HepG2 (cell line): ENCODE data around the gene SP9. TPM values are rescaled to one million over a fixed set of nuclear protein-coding genes. Genes with fewer than 3 reads are reported as not detected.
A peak's percentile ranks its signal among the peaks of the same experiment; 100 is the strongest.

Experiments
- ATAD3A ChIP-seq: sonication (generic); formaldehyde crosslinking; IDR thresholded peaks from 2 replicates; pipeline ENCODE4 v1.4.0; 2020; ENCODE audit warnings: missing genetic modification reagents
- BCL6 ChIP-seq: IDR thresholded peaks from 2 replicates; pipeline ENCODE4 v1.6.1; 2016; ENCODE audit warnings: missing genetic modification reagents, missing compliant biosample characterization
- GATA4 ChIP-seq: sonication (generic); IDR thresholded peaks from 2 replicates; pipeline ENCODE4 v1.6.1; 2016; ENCODE audit warnings: antibody characterized with exemption, low read depth, borderline replicate concordance
- ONECUT2 ChIP-seq: sonication (generic); formaldehyde crosslinking; IDR thresholded peaks from 2 replicates; pipeline ENCODE4 v1.4.0; 2020; ENCODE audit warnings: missing genetic modification reagents
- SMAD9 ChIP-seq: sonication (generic); formaldehyde crosslinking; IDR thresholded peaks from 2 replicates; pipeline ENCODE4 v1.5.1; 2020; ENCODE audit warnings: mild to moderate bottlenecking, missing genetic modification reagents
- TCF12 ChIP-seq, 2 experiments: fragments of 450-650 bp in 1 of 2; sonication (generic) in 1 of 2; formaldehyde crosslinking in 1 of 2; IDR thresholded peaks; 2 replicates each; pipeline versions ENCODE4 v1.6.1 to v1.8.0; 2017 to 2022; ENCODE audit warnings: antibody characterized with exemption in 1 of 2, mild to moderate bottlenecking in 1 of 2, missing genetic modification reagents in 1 of 2, moderate library complexity in 1 of 2
- YEATS4 ChIP-seq: sonication (generic); formaldehyde crosslinking; IDR thresholded peaks from 2 replicates; pipeline ENCODE4 v1.4.0; 2020; ENCODE audit warnings: missing genetic modification reagents, borderline replicate concordance
- ZNF563 ChIP-seq: sonication (generic); formaldehyde crosslinking; IDR thresholded peaks from 2 replicates; pipeline ENCODE4 v1.8.0; 2022; ENCODE audit warnings: mild to moderate bottlenecking, moderate library complexity, missing genetic modification reagents
- ZNF619 ChIP-seq: sonication (generic); formaldehyde crosslinking; IDR thresholded peaks from 2 replicates; pipeline ENCODE4 v1.4.0; 2020; ENCODE audit warnings: mild to moderate bottlenecking, missing genetic modification reagents
- polyA plus RNA-seq, 8 experiments: library from polyadenylated mRNA; depleted of rRNA in 3 of 8; stranded (reverse) in 7 of 8; unstranded in 1 of 8; fragments of >200 nt; fragmentation: Illumina TruSeq in 4 of 8; extraction: Trizol in 4 of 8; gene quantifications; 2 replicates each; pipeline versions ENCODE4 v1.2.1 to v1.2.3, GENCODE V29; 2011 to 2016; ENCODE audit warnings: low read depth in 4 of 8, missing spikeins in 1 of 8, mixed read lengths in 1 of 8; ENCODE audit not compliant: insufficient read depth in 1 of 8
- total RNA-seq, 5 experiments: library from RNA; depleted of rRNA; stranded (reverse); fragments of >200 nt; fragmentation: Illumina TruSeq; extraction: Trizol; gene quantifications; 2 replicates each; pipeline ENCODE4 v1.2.3, GENCODE V29; 2016; ENCODE audit warnings: low read depth in 1 of 5
- TF ChIP-seq, protein P1 (sequence below): sonication (generic); formaldehyde crosslinking; IDR thresholded peaks from 2 replicates; pipeline ENCODE4 v1.4.0; 2020; ENCODE audit warnings: mild to moderate bottlenecking, missing genetic modification reagents, borderline replicate concordance
- TF ChIP-seq, protein P2 (sequence below), 2 experiments: IDR thresholded peaks; 2 replicates each; pipeline ENCODE4 v1.6.1; 2011 to 2012; ENCODE audit warnings: low read length in 2 of 2, borderline replicate concordance in 1 of 2, low read depth in 1 of 2, mild to moderate bottlenecking in 1 of 2, moderate library complexity in 1 of 2
- TF ChIP-seq, protein P3 (sequence below): sonication (generic); formaldehyde crosslinking; IDR thresholded peaks from 2 replicates; pipeline ENCODE4 v1.4.0; 2020; ENCODE audit warnings: mild to moderate bottlenecking, missing genetic modification reagents
- TF ChIP-seq, protein P4 (sequence below): sonication (generic); formaldehyde crosslinking; IDR thresholded peaks from 2 replicates; pipeline ENCODE4 v1.5.0; 2020; ENCODE audit warnings: mild to moderate bottlenecking, missing genetic modification reagents, moderate library complexity
- TF ChIP-seq, protein P5 (sequence below): sonication (generic); formaldehyde crosslinking; IDR thresholded peaks from 2 replicates; pipeline ENCODE4 v1.5.0; 2020; ENCODE audit warnings: missing genetic modification reagents
- TF ChIP-seq, protein P6 (sequence below), 2 experiments: fragments of 450-650 bp in 1 of 2; sonication (generic) in 1 of 2; formaldehyde crosslinking; IDR thresholded peaks; 2 replicates each; pipeline versions ENCODE4 v1.5.0 to v1.8.0; 2020 to 2022; ENCODE audit warnings: mild to moderate bottlenecking in 1 of 2, missing genetic modification reagents in 1 of 2
- TF ChIP-seq, protein P7 (sequence below): IDR thresholded peaks from 2 replicates; pipeline ENCODE4 v1.6.1; 2016

Gene SP9
- total and polyA plus RNA-seq, 2 of the 13 experiments (the other 11 are each of a cell fraction or from before 2014, with no cell fraction given) = not detected

DNA sequence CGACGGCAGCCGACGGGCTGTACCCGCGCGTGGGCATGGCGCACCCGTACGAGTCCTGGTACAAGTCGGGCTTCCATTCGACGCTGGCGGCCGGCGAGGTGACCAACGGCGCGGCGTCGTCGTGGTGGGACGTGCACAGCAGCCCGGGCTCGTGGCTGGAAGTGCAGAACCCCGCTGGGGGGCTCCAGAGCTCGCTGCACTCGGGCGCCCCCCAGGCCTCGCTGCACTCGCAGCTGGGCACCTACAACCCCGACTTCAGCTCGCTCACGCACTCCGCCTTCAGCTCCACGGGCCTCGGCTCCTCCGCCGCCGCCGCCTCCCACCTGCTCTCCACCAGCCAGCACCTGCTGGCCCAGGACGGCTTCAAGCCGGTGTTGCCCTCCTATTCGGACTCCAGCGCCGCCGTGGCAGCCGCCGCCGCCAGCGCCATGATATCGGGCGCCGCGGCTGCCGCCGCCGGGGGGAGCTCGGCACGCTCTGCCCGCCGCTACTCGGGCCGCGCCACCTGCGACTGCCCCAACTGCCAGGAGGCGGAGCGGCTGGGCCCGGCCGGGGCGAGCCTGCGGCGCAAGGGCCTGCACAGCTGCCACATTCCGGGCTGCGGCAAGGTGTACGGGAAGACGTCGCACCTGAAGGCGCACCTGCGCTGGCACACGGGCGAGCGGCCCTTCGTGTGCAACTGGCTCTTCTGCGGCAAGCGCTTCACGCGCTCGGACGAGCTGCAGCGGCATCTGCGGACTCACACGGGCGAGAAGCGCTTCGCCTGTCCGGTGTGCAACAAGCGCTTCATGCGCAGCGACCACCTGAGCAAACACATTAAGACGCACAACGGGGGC is 2.0 kb downstream of the SP9 start (continued):
- TF ChIP-seq SMAD9 (CRISPR knock-in tag) (no peak), ZNF563 (CRISPR knock-in tag) (peak; percentile 95), BCL6 (no peak), ZNF619 (peak; percentile 62; the same call in 1 of the 2 replicates), ATAD3A (CRISPR knock-in tag) (no peak), TCF12 (IDR thresholded peaks at IDR 0.05) (no peak), TCF12 (CRISPR knock-in tag; IDR thresholded peaks at IDR 0.05) (no peak), ONECUT2 (no peak), YEATS4 (CRISPR knock-in tag) (no peak), GATA4 (no peak)
- TF ChIP-seq, protein P1, sequence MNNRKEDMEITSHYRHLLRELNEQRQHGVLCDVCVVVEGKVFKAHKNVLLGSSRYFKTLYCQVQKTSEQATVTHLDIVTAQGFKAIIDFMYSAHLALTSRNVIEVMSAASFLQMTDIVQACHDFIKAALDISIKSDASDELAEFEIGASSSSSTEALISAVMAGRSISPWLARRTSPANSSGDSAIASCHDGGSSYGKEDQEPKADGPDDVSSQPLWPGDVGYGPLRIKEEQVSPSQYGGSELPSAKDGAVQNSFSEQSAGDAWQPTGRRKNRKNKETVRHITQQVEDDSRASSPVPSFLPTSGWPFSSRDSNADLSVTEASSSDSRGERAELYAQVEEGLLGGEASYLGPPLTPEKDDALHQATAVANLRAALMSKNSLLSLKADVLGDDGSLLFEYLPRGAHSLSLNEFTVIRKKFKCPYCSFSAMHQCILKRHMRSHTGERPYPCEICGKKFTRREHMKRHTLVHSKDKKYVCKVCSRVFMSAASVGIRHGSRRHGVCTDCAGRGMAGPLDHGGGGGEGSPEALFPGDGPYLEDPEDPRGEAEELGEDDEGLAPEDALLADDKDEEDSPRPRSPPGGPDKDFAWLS (CRISPR knock-in tag) = no peak
- TF ChIP-seq, protein P2, sequence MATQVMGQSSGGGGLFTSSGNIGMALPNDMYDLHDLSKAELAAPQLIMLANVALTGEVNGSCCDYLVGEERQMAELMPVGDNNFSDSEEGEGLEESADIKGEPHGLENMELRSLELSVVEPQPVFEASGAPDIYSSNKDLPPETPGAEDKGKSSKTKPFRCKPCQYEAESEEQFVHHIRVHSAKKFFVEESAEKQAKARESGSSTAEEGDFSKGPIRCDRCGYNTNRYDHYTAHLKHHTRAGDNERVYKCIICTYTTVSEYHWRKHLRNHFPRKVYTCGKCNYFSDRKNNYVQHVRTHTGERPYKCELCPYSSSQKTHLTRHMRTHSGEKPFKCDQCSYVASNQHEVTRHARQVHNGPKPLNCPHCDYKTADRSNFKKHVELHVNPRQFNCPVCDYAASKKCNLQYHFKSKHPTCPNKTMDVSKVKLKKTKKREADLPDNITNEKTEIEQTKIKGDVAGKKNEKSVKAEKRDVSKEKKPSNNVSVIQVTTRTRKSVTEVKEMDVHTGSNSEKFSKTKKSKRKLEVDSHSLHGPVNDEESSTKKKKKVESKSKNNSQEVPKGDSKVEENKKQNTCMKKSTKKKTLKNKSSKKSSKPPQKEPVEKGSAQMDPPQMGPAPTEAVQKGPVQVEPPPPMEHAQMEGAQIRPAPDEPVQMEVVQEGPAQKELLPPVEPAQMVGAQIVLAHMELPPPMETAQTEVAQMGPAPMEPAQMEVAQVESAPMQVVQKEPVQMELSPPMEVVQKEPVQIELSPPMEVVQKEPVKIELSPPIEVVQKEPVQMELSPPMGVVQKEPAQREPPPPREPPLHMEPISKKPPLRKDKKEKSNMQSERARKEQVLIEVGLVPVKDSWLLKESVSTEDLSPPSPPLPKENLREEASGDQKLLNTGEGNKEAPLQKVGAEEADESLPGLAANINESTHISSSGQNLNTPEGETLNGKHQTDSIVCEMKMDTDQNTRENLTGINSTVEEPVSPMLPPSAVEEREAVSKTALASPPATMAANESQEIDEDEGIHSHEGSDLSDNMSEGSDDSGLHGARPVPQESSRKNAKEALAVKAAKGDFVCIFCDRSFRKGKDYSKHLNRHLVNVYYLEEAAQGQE (IDR thresholded peaks at IDR 0.05; ENCODE audit: borderline replicate concordance in 1 of 2, low read depth in 1 of 2, low read length in 2 of 2) = no peak
- TF ChIP-seq, protein P3, sequence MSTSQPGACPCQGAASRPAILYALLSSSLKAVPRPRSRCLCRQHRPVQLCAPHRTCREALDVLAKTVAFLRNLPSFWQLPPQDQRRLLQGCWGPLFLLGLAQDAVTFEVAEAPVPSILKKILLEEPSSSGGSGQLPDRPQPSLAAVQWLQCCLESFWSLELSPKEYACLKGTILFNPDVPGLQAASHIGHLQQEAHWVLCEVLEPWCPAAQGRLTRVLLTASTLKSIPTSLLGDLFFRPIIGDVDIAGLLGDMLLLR (CRISPR knock-in tag) = peak; percentile 88
- TF ChIP-seq, protein P4, sequence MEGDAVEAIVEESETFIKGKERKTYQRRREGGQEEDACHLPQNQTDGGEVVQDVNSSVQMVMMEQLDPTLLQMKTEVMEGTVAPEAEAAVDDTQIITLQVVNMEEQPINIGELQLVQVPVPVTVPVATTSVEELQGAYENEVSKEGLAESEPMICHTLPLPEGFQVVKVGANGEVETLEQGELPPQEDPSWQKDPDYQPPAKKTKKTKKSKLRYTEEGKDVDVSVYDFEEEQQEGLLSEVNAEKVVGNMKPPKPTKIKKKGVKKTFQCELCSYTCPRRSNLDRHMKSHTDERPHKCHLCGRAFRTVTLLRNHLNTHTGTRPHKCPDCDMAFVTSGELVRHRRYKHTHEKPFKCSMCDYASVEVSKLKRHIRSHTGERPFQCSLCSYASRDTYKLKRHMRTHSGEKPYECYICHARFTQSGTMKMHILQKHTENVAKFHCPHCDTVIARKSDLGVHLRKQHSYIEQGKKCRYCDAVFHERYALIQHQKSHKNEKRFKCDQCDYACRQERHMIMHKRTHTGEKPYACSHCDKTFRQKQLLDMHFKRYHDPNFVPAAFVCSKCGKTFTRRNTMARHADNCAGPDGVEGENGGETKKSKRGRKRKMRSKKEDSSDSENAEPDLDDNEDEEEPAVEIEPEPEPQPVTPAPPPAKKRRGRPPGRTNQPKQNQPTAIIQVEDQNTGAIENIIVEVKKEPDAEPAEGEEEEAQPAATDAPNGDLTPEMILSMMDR (CRISPR knock-in tag) = peak; percentile 47
- TF ChIP-seq, protein P5, sequence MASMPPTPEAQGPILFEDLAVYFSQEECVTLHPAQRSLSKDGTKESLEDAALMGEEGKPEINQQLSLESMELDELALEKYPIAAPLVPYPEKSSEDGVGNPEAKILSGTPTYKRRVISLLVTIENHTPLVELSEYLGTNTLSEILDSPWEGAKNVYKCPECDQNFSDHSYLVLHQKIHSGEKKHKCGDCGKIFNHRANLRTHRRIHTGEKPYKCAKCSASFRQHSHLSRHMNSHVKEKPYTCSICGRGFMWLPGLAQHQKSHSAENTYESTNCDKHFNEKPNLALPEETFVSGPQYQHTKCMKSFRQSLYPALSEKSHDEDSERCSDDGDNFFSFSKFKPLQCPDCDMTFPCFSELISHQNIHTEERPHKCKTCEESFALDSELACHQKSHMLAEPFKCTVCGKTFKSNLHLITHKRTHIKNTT (CRISPR knock-in tag) = no peak
- TF ChIP-seq, protein P6, sequence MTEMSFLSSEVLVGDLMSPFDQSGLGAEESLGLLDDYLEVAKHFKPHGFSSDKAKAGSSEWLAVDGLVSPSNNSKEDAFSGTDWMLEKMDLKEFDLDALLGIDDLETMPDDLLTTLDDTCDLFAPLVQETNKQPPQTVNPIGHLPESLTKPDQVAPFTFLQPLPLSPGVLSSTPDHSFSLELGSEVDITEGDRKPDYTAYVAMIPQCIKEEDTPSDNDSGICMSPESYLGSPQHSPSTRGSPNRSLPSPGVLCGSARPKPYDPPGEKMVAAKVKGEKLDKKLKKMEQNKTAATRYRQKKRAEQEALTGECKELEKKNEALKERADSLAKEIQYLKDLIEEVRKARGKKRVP (CRISPR knock-in tag; IDR thresholded peaks at IDR 0.05) = peak in 1 of 2 experiments; percentile 68; a peak in 2 of 4 replicates
- TF ChIP-seq, protein P7, sequence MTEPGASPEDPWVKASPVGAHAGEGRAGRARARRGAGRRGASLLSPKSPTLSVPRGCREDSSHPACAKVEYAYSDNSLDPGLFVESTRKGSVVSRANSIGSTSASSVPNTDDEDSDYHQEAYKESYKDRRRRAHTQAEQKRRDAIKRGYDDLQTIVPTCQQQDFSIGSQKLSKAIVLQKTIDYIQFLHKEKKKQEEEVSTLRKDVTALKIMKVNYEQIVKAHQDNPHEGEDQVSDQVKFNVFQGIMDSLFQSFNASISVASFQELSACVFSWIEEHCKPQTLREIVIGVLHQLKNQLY (CRISPR knock-in tag) = no peak
